ENCODE results near the gene IL24. TPM values are rescaled to one million over a fixed set of nuclear protein-coding genes. Genes with fewer than 3 reads are reported as not detected.

The IL24 gene
- total RNA-seq, 1 donor from 2014 or later, result not detected

DNA sequence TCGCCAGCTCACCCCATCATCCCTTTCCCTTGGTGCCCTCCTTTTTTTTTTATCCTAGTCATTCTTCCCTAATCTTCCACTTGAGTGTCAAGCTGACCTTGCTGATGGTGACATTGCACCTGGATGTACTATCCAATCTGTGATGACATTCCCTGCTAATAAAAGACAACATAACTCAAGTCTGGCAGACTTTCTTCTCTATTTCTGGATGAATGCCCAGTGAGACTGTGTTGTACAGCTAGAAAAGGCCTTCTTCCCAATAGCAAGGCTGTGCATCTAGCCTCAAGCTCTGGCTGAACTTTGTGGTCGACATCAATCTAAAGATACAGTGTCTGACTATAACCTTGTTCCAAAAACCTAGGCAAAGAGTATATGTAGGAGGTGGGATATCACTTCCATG is 6.4 kb downstream of the IL24 start:
- H3K4me1 Mint-ChIP-seq (ENCODE audit: low read depth), result peaks cover under 1% of the 10 kb centered on the region
- H3K27ac Mint-ChIP-seq, result no peak overlapping the region
- no peaks in the 10 kb centered on the region for H3K9me3 Mint-ChIP-seq (ENCODE audit: low read depth)
- H3K27me3 Mint-ChIP-seq, result peaks cover 77% of the 10 kb centered on the region
- H3K4me3 Mint-ChIP-seq (ENCODE audit: low read depth), result no peak overlapping the region
- DNase-seq (ENCODE audit: low spot score, unreplicated experiment), result no peak
- TF ChIP-seq CTCF (IDR thresholded peaks at IDR 0.05; ENCODE audit: unreplicated experiment), result no peak
- no peaks in the 10 kb centered on the region for H3K36me3 Mint-ChIP-seq (ENCODE audit: insufficient read depth)

DNA sequence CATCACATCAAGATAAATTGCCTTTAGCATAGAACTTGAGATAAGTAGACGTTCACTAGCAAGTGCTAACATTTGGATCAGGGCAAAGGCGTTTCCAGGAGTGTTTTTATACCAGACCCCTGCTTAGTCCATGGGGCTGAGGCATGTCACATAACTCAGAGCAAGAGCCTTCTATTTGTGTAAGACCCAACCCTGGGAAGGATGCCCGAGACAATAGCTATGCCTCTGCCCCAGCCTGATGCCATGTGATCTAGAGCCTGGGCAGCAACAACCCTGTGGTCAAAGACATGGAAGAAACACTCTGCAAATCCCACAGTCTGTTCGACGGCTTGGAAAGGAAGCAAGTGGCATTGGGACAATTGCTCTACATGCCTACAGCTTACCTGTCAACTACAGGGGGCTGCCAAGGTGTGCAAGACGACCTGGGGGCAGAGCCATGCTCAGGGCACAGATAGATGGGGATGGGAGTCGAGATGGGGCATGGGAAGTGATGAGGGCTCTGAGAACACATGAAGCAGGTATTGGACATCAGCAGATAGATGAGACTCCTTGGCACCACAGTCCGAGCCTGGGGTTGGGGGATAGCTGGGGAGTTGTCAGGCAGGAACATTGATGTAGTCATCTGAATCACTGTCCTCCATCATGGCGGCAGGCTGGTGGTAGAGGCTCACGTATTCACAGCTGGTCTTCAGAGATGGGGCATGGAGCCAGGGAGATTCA is 7.3 kb downstream of the IL24 start:
- Mint-ChIP-seq H3K27me3 (peaks cover 78% of the 10 kb centered on the region), H3K27ac (no peak overlapping the region), H3K9me3 (ENCODE audit: low read depth) (no peaks in the 10 kb centered on the region), H3K4me1 (ENCODE audit: low read depth) (peaks cover 4% of the 10 kb centered on the region), H3K36me3 (ENCODE audit: insufficient read depth) (no peaks in the 10 kb centered on the region), H3K4me3 (ENCODE audit: low read depth) (no peak overlapping the region)
- TF ChIP-seq CTCF (IDR thresholded peaks at IDR 0.05; ENCODE audit: unreplicated experiment), result no peak
- no peak for DNase-seq (ENCODE audit: low spot score, unreplicated experiment)

DNA sequence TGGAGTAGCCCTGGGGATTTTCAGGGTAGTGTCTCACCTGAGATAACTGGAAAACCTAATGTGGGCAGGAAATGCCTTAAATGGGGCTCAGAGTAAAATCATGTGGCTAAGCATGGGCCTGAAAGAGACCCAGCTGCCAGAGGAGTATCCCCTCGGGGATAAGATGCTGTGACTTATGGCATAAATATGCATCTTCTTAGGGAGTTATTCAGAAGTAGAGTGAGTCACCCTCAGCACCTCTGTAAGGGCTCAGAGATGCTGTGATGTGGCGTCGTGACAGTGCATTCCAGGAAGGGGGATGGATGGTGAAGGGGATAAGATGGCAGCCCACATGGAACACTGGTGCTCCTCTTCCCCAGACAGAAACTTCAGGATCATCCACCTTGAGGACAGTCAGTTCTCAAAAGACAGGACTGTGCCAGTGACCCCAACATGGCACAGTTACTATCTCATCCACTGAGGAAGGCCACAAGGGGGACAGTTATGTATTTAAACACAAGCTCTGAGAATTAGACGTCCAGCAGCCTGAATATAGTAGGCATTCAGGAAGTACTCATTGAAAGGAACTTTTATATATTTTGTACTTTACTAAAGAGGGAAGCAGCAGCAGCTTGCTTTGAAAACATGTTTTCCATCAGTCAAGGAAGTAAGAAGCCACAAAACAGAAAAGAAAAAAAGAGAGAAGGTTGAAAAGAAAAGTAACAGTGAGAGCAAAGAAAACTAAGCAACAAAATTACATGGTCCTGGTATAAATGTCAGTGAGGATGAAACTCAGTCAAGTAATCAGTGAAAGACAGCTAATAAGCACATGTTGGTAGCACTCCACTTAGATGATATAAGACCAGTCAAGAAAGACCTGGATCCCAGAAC is 8.3 kb downstream of the IL24 start:
- no peak overlapping the region for H3K4me3 Mint-ChIP-seq (ENCODE audit: low read depth)
- no peaks in the 10 kb centered on the region for H3K36me3 Mint-ChIP-seq (ENCODE audit: insufficient read depth)
- H3K27me3 Mint-ChIP-seq, result peaks cover 78% of the 10 kb centered on the region
- H3K9me3 Mint-ChIP-seq (ENCODE audit: low read depth), result no peaks in the 10 kb centered on the region
- no peak overlapping the region for H3K27ac Mint-ChIP-seq
- DNase-seq (ENCODE audit: low spot score, unreplicated experiment), result no peak
- H3K4me1 Mint-ChIP-seq (ENCODE audit: low read depth), result peaks cover 4% of the 10 kb centered on the region
- no peak for TF ChIP-seq CTCF (IDR thresholded peaks at IDR 0.05; ENCODE audit: unreplicated experiment)

GRCh38 chr1:206907304-206907991 is 10.2 kb downstream of the IL24 start:
- Mint-ChIP-seq H3K4me3 (ENCODE audit: low read depth) (peak overlapping the region; percentile 39), H3K9me3 (ENCODE audit: low read depth) (no peaks in the 10 kb centered on the region), H3K4me1 (ENCODE audit: low read depth) (peaks cover 4% of the 10 kb centered on the region), H3K27ac (no peak overlapping the region), H3K27me3 (peaks cover 82% of the 10 kb centered on the region), H3K36me3 (ENCODE audit: insufficient read depth) (no peaks in the 10 kb centered on the region)
- peak; percentile 38 for TF ChIP-seq CTCF (IDR thresholded peaks at IDR 0.05; ENCODE audit: unreplicated experiment)
- DNase-seq (ENCODE audit: low spot score, unreplicated experiment), result no peak

DNA sequence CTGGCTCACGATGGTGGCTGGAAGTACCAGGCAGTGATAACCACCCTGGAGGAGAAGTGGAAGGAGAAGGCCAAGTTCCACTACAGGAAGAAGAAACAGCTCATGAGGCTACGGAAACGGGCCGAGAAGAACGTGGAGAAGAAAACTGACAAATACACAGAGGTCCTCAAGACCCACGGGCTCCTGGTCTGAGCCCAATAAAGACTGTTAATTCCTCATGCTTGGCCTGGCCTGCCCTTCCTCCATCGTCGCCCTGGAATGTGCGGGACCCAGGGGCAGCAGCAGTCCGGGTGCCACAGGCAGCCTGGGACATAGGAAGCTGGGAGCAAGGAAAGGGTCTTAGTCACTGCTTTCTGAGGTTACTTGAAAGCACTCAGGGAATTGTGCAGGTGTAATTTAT is 10.8 kb downstream of the IL24 start:
- DNase-seq (ENCODE audit: low spot score, unreplicated experiment), result no peak
- H3K27ac Mint-ChIP-seq, result no peak overlapping the region
- H3K36me3 Mint-ChIP-seq (ENCODE audit: insufficient read depth), result no peaks in the 10 kb centered on the region
- H3K4me1 Mint-ChIP-seq (ENCODE audit: low read depth), result peaks cover 4% of the 10 kb centered on the region
- H3K4me3 Mint-ChIP-seq (ENCODE audit: low read depth), result peak overlapping the region; percentile 39
- no peaks in the 10 kb centered on the region for H3K9me3 Mint-ChIP-seq (ENCODE audit: low read depth)
- no peak for TF ChIP-seq CTCF (IDR thresholded peaks at IDR 0.05; ENCODE audit: unreplicated experiment)
- H3K27me3 Mint-ChIP-seq, result peaks cover 83% of the 10 kb centered on the region
